H1 (cell line): ENCODE results near the gene ARRDC1. TPM values are rescaled to one million over a fixed set of nuclear protein-coding genes. Genes with fewer than 3 reads are reported as not detected.

Experiments
- EZH2 ChIP-seq: fragments of 200-600 bp; sonication (generic); IDR thresholded peaks from 2 replicates; pipeline ENCODE4 v1.7.1; 2012; ENCODE audit warnings: low read depth, mild to moderate bottlenecking, moderate library complexity, low read length, inconsistent platforms; ENCODE audit not compliant: severe bottlenecking
- KDM4A ChIP-seq: IDR thresholded peaks from one replicate; pipeline ENCODE4 v1.7.1; 2012; ENCODE audit warnings: low read depth, mild to moderate bottlenecking, moderate library complexity, low read length, inconsistent platforms; ENCODE audit not compliant: severe bottlenecking
- KDM5A ChIP-seq: fragments of 200-600 bp; IDR thresholded peaks from 2 replicates; pipeline ENCODE4 v1.7.1; 2012; ENCODE audit warnings: mild to moderate bottlenecking, low read length, inconsistent platforms, mixed read lengths
- RFX5 ChIP-seq: IDR thresholded peaks from 2 replicates; pipeline ENCODE4 v1.6.1; 2011; ENCODE audit warnings: low read depth, low read length, improper control_type of control experiment, borderline replicate concordance
- SAP30 ChIP-seq: fragments of 300-600 bp; sonication (generic); IDR thresholded peaks from 2 replicates; pipeline ENCODE4 v1.7.1; 2012; ENCODE audit warnings: low read length, moderate library complexity, mild to moderate bottlenecking, inconsistent platforms; ENCODE audit not compliant: insufficient read depth, insufficient replicate concordance
- polyA plus RNA-seq, 7 experiments: library from polyadenylated mRNA; depleted of rRNA in 3 of 7; stranded (reverse) in 5 of 7; unstranded in 2 of 7; fragments of >200 nt in 5 of 7; fragments of 200-250 nt in 2 of 7; gene quantifications; 1 replicate in 5 of 7; 2 replicates in 1 of 7; 4 replicates in 1 of 7; pipeline versions ENCODE4 v1.2.1 to v1.2.3, GENCODE V29; 2011 to 2013; ENCODE audit warnings: missing spikeins in 2 of 7, mixed read lengths in 2 of 7
- total RNA-seq: library from RNA; stranded (reverse); fragmentation: NEBNext Ultra II Directional; extraction: Animal tissue kit (Norgen Biotek cat#: 25700); gene quantifications from 2 replicates; pipeline ENCODE4 v1.2.1, GENCODE V29; 2021
- TF ChIP-seq, protein P1 (sequence below): fragments of 300-600 bp; sonication (generic); IDR thresholded peaks from 2 replicates; pipeline ENCODE4 v1.7.1; 2012; ENCODE audit warnings: low read length, moderate library complexity, mild to moderate bottlenecking, inconsistent platforms; ENCODE audit not compliant: insufficient replicate concordance

ARRDC1 gene
- total and polyA plus RNA-seq, 2 of the 8 experiments (the other 6 are each of a cell fraction or from before 2014, with no cell fraction given): 22.0 to 58.4 TPM

DNA sequence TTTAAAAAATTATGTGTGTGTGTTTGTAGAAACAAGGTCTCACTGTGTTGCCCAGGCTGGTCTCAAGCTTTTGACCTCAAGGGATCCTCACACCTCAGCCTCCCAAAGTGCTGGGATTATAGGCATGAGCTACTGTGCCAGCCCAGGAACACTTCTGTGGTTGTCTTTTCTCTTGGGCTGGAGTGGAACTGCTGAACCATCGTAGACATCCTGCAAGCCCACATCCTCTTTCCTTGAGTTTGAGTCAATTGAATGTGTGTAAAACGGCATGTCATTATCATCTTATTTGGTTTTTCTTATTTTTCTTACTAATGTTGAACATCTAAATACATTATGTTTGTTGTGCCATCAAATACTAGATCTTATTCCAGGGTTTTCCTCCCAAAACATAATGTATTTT, 53.3 kb downstream of the ARRDC1 start (continued):
- TF ChIP-seq, protein P1, sequence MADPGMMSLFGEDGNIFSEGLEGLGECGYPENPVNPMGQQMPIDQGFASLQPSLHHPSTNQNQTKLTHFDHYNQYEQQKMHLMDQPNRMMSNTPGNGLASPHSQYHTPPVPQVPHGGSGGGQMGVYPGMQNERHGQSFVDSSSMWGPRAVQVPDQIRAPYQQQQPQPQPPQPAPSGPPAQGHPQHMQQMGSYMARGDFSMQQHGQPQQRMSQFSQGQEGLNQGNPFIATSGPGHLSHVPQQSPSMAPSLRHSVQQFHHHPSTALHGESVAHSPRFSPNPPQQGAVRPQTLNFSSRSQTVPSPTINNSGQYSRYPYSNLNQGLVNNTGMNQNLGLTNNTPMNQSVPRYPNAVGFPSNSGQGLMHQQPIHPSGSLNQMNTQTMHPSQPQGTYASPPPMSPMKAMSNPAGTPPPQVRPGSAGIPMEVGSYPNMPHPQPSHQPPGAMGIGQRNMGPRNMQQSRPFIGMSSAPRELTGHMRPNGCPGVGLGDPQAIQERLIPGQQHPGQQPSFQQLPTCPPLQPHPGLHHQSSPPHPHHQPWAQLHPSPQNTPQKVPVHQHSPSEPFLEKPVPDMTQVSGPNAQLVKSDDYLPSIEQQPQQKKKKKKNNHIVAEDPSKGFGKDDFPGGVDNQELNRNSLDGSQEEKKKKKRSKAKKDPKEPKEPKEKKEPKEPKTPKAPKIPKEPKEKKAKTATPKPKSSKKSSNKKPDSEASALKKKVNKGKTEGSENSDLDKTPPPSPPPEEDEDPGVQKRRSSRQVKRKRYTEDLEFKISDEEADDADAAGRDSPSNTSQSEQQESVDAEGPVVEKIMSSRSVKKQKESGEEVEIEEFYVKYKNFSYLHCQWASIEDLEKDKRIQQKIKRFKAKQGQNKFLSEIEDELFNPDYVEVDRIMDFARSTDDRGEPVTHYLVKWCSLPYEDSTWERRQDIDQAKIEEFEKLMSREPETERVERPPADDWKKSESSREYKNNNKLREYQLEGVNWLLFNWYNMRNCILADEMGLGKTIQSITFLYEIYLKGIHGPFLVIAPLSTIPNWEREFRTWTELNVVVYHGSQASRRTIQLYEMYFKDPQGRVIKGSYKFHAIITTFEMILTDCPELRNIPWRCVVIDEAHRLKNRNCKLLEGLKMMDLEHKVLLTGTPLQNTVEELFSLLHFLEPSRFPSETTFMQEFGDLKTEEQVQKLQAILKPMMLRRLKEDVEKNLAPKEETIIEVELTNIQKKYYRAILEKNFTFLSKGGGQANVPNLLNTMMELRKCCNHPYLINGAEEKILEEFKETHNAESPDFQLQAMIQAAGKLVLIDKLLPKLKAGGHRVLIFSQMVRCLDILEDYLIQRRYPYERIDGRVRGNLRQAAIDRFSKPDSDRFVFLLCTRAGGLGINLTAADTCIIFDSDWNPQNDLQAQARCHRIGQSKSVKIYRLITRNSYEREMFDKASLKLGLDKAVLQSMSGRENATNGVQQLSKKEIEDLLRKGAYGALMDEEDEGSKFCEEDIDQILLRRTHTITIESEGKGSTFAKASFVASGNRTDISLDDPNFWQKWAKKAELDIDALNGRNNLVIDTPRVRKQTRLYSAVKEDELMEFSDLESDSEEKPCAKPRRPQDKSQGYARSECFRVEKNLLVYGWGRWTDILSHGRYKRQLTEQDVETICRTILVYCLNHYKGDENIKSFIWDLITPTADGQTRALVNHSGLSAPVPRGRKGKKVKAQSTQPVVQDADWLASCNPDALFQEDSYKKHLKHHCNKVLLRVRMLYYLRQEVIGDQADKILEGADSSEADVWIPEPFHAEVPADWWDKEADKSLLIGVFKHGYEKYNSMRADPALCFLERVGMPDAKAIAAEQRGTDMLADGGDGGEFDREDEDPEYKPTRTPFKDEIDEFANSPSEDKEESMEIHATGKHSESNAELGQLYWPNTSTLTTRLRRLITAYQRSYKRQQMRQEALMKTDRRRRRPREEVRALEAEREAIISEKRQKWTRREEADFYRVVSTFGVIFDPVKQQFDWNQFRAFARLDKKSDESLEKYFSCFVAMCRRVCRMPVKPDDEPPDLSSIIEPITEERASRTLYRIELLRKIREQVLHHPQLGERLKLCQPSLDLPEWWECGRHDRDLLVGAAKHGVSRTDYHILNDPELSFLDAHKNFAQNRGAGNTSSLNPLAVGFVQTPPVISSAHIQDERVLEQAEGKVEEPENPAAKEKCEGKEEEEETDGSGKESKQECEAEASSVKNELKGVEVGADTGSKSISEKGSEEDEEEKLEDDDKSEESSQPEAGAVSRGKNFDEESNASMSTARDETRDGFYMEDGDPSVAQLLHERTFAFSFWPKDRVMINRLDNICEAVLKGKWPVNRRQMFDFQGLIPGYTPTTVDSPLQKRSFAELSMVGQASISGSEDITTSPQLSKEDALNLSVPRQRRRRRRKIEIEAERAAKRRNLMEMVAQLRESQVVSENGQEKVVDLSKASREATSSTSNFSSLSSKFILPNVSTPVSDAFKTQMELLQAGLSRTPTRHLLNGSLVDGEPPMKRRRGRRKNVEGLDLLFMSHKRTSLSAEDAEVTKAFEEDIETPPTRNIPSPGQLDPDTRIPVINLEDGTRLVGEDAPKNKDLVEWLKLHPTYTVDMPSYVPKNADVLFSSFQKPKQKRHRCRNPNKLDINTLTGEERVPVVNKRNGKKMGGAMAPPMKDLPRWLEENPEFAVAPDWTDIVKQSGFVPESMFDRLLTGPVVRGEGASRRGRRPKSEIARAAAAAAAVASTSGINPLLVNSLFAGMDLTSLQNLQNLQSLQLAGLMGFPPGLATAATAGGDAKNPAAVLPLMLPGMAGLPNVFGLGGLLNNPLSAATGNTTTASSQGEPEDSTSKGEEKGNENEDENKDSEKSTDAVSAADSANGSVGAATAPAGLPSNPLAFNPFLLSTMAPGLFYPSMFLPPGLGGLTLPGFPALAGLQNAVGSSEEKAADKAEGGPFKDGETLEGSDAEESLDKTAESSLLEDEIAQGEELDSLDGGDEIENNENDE: no peak
- TF ChIP-seq EZH2: no peak
- TF ChIP-seq RFX5: no peak
- TF ChIP-seq SAP30: no peak
- no peak for TF ChIP-seq KDM4A
- TF ChIP-seq KDM5A: no peak
